Retina (tissue), 1 donor: ENCODE results near the gene RAP2C.
"Not testable (repeated sequence)": the region's sequence is repeated elsewhere in the genome, so short reads cannot be mapped to it uniquely, and the experiment has no call there.

Experiments used
- DNase-seq: peaks from one replicate; pipeline ENCODE4 v3.0.0-alpha.2; 2016

The RAP2C gene

GRCh38 chrX:132193872-132194574, 25.2 kb downstream of the RAP2C start:
- no peak for DNase-seq

DNA sequence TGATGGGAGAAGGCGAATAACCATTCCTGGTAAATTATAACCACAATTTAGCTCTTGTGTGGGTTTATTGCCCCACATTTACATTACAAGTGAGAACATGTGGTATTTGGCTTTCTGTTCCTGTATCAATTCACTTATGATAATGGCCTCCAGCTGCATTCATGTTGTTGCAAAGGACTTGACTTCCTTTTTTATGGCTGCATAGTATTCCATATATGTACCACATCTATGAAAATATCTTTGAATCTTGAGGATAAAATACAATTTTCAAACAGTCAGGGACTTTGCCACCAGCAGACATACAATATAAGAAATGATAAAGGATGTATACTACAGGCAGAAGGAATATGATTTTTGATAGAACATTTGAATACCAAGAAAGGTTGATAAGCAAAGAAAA, 27.3 kb downstream of the RAP2C start:
- no peak for DNase-seq

GRCh38 chrX:132188175-132188574, 31.1 kb downstream of the RAP2C start:
- no peak for DNase-seq

DNA sequence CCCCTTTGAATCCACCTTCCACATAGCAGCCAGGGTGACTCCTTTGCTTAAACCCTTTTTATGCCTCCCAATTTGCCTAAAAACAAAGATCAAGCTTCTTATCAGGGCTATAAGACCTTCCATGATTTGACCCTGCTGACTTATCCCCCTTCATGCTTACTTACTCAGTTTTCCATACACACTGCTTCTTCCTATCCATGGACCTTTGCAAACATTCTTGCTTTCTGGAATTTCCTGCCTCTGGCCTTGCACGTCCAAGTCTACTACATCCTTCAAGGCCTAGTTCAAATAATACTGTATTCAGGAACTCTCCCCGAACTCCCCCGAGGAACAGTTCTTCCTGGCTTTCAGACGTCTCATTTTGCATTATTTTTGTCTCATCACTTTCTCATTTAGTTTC, 31.8 kb downstream of the RAP2C start:
- DNase-seq: no peak

GRCh38 chrX:132184871-132185270, 34.4 kb downstream of the RAP2C start:
- DNase-seq: no peak

DNA sequence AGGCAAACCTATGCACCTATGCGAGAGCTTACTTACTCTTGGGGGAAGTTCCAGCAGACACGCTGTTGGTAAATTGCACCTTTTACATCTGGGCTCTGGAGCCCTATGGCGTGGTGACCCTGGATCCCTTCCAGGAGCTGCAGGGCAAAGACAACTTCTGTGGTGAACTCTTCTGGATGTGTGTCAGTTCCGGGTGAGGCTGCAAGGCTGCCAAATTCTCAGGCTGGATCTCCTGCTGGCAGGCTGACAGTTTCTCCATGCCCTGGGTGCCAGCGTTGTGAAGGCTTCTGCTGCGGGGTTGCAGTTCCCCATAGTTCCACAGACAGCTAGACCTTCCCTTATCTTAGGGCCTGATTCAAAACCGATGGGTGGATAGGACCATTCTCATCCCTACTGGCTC, 37.9 kb downstream of the RAP2C start:
- no peak for DNase-seq

GRCh38 chrX:132180929-132181328, 38.3 kb downstream of the RAP2C start:
- no peak for DNase-seq

DNA sequence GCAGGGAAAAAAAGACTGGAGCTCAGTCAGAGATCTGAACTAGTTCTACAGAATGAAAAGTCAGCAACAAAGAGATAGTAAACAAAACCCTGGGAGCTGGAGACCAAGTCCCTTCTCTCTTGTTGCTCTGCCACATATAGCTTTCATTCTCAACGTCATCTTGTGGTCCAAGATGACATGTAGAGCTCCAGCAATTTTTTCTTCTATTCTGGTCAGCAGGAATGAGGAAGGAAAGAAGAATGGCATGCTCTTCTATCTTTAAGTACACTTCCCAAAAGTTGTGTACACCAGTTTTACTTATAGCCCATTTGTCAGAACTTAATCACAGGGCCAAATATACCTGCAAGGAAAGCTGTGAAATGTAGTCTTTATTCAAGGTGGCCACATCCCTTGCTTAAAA, 45.6 kb downstream of the RAP2C start:
- no peak for DNase-seq

GRCh38 chrX:132171881-132172280, 47.4 kb downstream of the RAP2C start:
- DNase-seq: no peak

DNA sequence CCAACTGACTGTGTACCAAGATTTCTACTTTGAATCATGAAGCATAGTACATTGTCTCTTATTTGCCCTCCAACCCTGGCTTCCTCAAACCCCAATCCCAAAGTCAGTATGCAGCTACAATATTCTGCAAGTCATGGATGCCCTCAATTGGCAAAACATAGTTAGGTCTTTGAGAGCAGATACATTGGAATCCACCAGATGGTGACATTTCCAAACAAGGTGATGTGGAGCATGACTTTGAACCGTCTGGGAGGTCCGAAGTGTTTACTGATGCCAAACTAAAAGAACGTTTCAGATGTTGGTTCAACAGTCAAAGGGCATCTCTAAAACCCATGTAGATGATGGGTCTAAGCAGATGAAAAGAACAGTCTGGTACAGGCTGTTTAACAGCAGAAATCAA, 47.8 kb downstream of the RAP2C start:
- no peak for DNase-seq

DNA sequence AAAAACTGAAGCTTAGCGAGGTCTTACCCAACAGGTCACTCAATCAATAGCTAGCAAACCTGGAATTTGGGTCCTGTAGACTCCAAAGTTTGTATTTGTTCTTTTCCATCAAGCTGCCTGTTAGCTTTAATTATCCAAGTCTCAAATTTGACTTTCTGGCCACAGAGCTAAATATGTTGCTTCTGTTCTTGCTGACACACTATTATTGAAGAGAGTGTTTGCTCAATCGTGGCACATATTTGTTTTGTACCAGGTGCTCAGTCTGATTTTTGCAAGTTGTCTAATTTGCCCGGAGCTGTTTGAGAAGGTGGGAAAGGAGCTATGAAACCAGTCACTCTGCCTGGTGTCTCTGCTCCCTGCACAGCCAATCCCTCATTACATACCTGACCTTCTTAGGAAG, 49.7 kb downstream of the RAP2C start:
- DNase-seq: no peak

DNA sequence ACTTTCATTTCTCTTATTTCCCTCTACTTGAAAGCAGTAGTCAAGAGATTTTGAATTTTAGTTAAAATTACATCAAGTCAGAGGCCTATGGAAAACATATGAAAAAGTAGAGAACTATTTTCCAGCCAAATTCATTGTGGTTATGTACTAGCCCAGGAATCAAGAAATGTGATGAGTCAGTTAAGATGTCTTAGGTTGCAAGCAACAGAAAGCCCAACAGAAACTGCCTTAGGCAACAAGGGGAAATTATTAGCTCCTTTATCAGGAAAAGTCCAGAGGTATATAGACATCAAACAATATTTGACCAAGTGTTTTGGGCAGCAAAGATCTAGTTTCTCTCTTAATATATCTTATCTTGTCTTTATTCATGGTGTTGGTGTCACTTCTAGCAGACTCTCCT, 53.6 kb downstream of the RAP2C start:
- DNase-seq: no peak

- DNase-seq: no peak
Measured at GRCh38 chrX:132165005-132165404, 54.2 kb downstream of the RAP2C start.

GRCh38 chrX:132163094-132163493, 56.2 kb downstream of the RAP2C start:
- DNase-seq: not testable (repeated sequence)

DNA sequence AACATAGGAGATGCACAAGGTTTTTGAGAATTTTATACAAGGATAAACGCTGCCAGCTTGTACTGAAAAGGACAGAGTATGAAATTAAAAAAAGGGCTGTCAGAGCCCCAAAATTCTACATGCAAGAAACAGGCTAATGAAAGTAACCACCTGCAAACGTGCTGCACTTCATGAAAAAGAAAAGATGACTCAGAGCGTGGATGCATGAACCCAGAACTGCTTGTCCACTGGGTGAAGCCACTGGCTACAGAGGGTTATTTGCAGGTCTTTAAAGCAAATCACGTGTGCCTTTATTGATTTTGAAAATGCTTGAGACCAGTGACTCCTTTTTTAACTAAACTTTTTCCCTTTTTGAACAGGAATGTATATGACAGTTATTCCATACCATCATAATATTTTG, 66.1 kb downstream of the RAP2C start:
- DNase-seq: no peak
